Lung (tissue), 12 donors: ENCODE data around the gene LYRM2. TPM values are rescaled to one million over a fixed set of nuclear protein-coding genes. Genes with fewer than 3 reads are reported as not detected.

Experiments used
- ATAC-seq: fragments of 200-7000 bp; cut with Tn5 transposase; one replicate; pipeline ENCODE4 v1.9.1; 2020; ENCODE audit warnings: moderate number of reproducible peaks; ENCODE audit not compliant: insufficient read depth, low FRiP score
- DNase-seq, 3 donors: peaks; one replicate each; pipeline ENCODE4 v3.0.0-alpha.2; 2013 to 2017
- H3K27ac ChIP-seq, 2 donors: one replicate each; pipeline ENCODE4 v1.5.1; 2013; ENCODE audit warnings: mild to moderate bottlenecking in 2 of 2, moderate library complexity in 2 of 2, control low read depth in 1 of 2, inconsistent platforms in 1 of 2, low read depth in 1 of 2, low read length in 1 of 2
- H3K27me3 ChIP-seq, 3 donors: one replicate each; pipeline ENCODE4 v1.5.1; 2013; ENCODE audit warnings: low read length in 2 of 3; ENCODE audit not compliant: control insufficient read depth in 3 of 3, insufficient read depth in 3 of 3
- H3K36me3 ChIP-seq, 4 donors: one replicate each; pipeline ENCODE4 v1.5.1; 2013; ENCODE audit warnings: low read length in 4 of 4, mild to moderate bottlenecking in 1 of 4, moderate library complexity in 1 of 4; ENCODE audit not compliant: control insufficient read depth in 4 of 4, insufficient read depth in 4 of 4
- H3K4me1 ChIP-seq, 5 donors: one replicate each; pipeline ENCODE4 v1.5.1; 2013; ENCODE audit warnings: low read length in 5 of 5, mild to moderate bottlenecking in 2 of 5, moderate library complexity in 1 of 5; ENCODE audit not compliant: control insufficient read depth in 5 of 5, insufficient read depth in 5 of 5
- H3K4me3 ChIP-seq: one replicate; pipeline ENCODE4 v1.5.1; 2013; ENCODE audit warnings: mild to moderate bottlenecking, control low read depth, moderate library complexity
- H3K9ac ChIP-seq, 2 donors: one replicate each; pipeline ENCODE4 v1.5.1; 2013; ENCODE audit warnings: low read length in 2 of 2, control low read depth in 1 of 2; ENCODE audit not compliant: insufficient read depth in 1 of 2
- H3K9me3 ChIP-seq, 4 donors: one replicate each; pipeline ENCODE4 v1.5.1; 2013; ENCODE audit warnings: low read length in 3 of 4, mild to moderate bottlenecking in 1 of 4, moderate library complexity in 1 of 4; ENCODE audit not compliant: control insufficient read depth in 4 of 4, insufficient read depth in 3 of 4
- CTCF ChIP-seq: IDR thresholded peaks from 2 replicates; pipeline ENCODE4 v1.5.1; 2012; ENCODE audit warnings: mild to moderate bottlenecking; ENCODE audit errors: control extremely low read depth, extremely low read depth
- WGBS, 2 donors: extraction: QIAGEN DNeasy Blood & Tissue Kit; methylation state at CpG; one replicate each; pipeline ENCODE4 v1.1.7; 2013; 5-methylcytosine and 5-hydroxymethylcytosine counted together
- polyA plus RNA-seq, 2 donors: library from polyadenylated mRNA; stranded (reverse); fragments of 200-250 nt; gene quantifications; one replicate each; pipeline ENCODE4 v1.2.1, GENCODE V29; 2013
- total RNA-seq, 2 donors: library from RNA; depleted of rRNA in 1 of 2; stranded (reverse); fragments of >200 nt in 1 of 2; gene quantifications; one replicate each; pipeline ENCODE4 v1.2.1, GENCODE V29; 2014 to 2021
- donor health status: control.
- donor health status: control.
- donor health status: Bipolar disorder and iron deficiency.
- donor health status: healthy.
- donor health status: DM: yes; HTN: yes; CAD: no.

Gene LYRM2
- total and polyA plus RNA-seq, 4 donors: 25.6 to 38.1 (median 27.1) TPM

- Histone ChIP-seq H3K4me3 (no peak overlapping the region), H3K27ac (no peak overlapping the region), H3K27me3 (no peaks in the 10 kb centered on the region), H3K9ac (no peak overlapping the region), H3K36me3 (no peaks in the 10 kb centered on the region), H3K4me1 (peaks cover 0 to 4% (median 0%) of the 10 kb centered on the region in 5 donors), H3K9me3 (no peaks in the 10 kb centered on the region)
- TF ChIP-seq CTCF: no peak
- ATAC-seq: no peak
- 87 to 89% methylated on average over 5 of the region's 5 CpGs for WGBS, 2 donors
- DNase-seq: no peak
Observed at GRCh38 chr6:89547281-89547680, 91.3 kb downstream of the LYRM2 start.

- Histone ChIP-seq H3K36me3 (no peaks in the 10 kb centered on the region), H3K9ac (peak overlapping the region in 1 of 2 donors; percentile 15), H3K4me3 (no peak overlapping the region), H3K9me3 (no peaks in the 10 kb centered on the region), H3K4me1 (peaks cover 0 to 4% (median 0%) of the 10 kb centered on the region in 5 donors), H3K27ac (no peak overlapping the region), H3K27me3 (no peaks in the 10 kb centered on the region)
- 62 to 83% methylated on average over 3 of the region's 3 CpGs for WGBS, 2 donors
- peak; percentile 43 for ATAC-seq
- peak in 1 of 3 donors; percentile 22 for DNase-seq
- TF ChIP-seq CTCF: no peak
Observed at GRCh38 chr6:89542866-89543265, 95.7 kb downstream of the LYRM2 start.

GRCh38 chr6:89542081-89542857 lies 96.3 kb downstream of the LYRM2 start:
- peak; percentile 7 for ATAC-seq
- no peak for DNase-seq
- Histone ChIP-seq H3K27ac (no peak overlapping the region), H3K36me3 (no peaks in the 10 kb centered on the region), H3K4me3 (no peak overlapping the region), H3K9me3 (no peaks in the 10 kb centered on the region), H3K27me3 (no peaks in the 10 kb centered on the region), H3K9ac (peak overlapping the region in 1 of 2 donors; percentile 15), H3K4me1 (peaks cover 0 to 3% (median 0%) of the 10 kb centered on the region in 5 donors)
- WGBS, 2 donors: 69 to 86% methylated on average over 12 of the region's 12 CpGs
- no peak for TF ChIP-seq CTCF
